SK-N-SH (cell line): ENCODE data around the gene BRD7. TPM values are rescaled to one million over a fixed set of nuclear protein-coding genes. Genes with fewer than 3 reads are reported as not detected.
A peak's percentile ranks its signal among the peaks of the same experiment; 100 is the strongest.

Source experiments
- CTCF ChIA-PET: fragments of 300-600, 350-600 bp; formaldehyde crosslinking; extraction: SDS; loops from one replicate; lab custom pipeline; 2021; lab: Yijun Ruan, JAX
- POLR2A ChIA-PET: fragments of 350-600 bp; sonication (Branson Sonifier 250); formaldehyde crosslinking; extraction: SDS; loops from one replicate; lab custom pipeline; 2020; ENCODE audit warnings: antibody characterized with exemption, inconsistent platforms; lab: Yijun Ruan, JAX
- DNase-seq: peaks from one replicate; pipeline ENCODE4 v3.0.0; 2012
- H2AFZ ChIP-seq: fragments of 200-600 bp; sonication (generic); 2 replicates; pipeline ENCODE4 v1.8.1; 2016; ENCODE audit warnings: antibody characterized with exemption, mild to moderate bottlenecking, low read depth
- H3F3A ChIP-seq: fragments of 200-600 bp; sonication (generic); replicated peaks from 2 replicates; pipeline ENCODE3; 2016; ENCODE audit warnings: antibody characterized with exemption, mild to moderate bottlenecking; ENCODE audit not compliant: insufficient read depth
- H3K27ac ChIP-seq, 2 experiments: fragments of 200-500 bp in 1 of 2; fragments of 200-600 bp in 1 of 2; sonication (Bioruptor generic) in 1 of 2; sonication (generic), shearing (Covaris generic) in 1 of 2; 2 replicates each; pipeline versions ENCODE4 v1.5.1 to v1.6.1; 2014 to 2016; ENCODE audit warnings: low read depth in 2 of 2, inconsistent platforms in 1 of 2, low read length in 1 of 2, mild to moderate bottlenecking in 1 of 2, mixed read lengths in 1 of 2
- H3K27me3 ChIP-seq: fragments of 200-600 bp; sonication (generic), shearing (Covaris generic); 2 replicates; pipeline ENCODE4 v1.6.1; 2016; ENCODE audit warnings: mixed run types; ENCODE audit not compliant: insufficient read depth
- H3K36me3 ChIP-seq, 2 experiments: fragments of 200-500 bp in 1 of 2; fragments of 200-600 bp in 1 of 2; sonication (Bioruptor generic) in 1 of 2; sonication (generic) in 1 of 2; replicated peaks in 1 of 2; 2 replicates each; pipeline versions ENCODE3 to v1.5.1; 2014 to 2016; ENCODE audit warnings: low read length in 1 of 2, mild to moderate bottlenecking in 1 of 2; ENCODE audit not compliant: insufficient read depth in 2 of 2, control insufficient read depth in 1 of 2
- H3K4me1 ChIP-seq, 2 experiments: fragments of 200-500 bp in 1 of 2; fragments of 200-600 bp in 1 of 2; sonication (Bioruptor generic) in 1 of 2; sonication (generic), shearing (Covaris generic) in 1 of 2; 2 replicates each; pipeline versions ENCODE4 v1.5.1 to v1.6.1; 2014 to 2016; ENCODE audit warnings: low read depth in 1 of 2, low read length in 1 of 2, mixed run types in 1 of 2; ENCODE audit not compliant: insufficient read depth in 2 of 2, control insufficient read depth in 1 of 2
- H3K4me2 ChIP-seq: fragments of 200-600 bp; sonication (generic), shearing (Covaris generic); 2 replicates; pipeline ENCODE4 v1.6.1; 2017; ENCODE audit warnings: mixed run types
- H3K4me3 ChIP-seq, 2 experiments: fragments of 200-500 bp in 1 of 2; fragments of 200-600 bp in 1 of 2; sonication (Bioruptor generic) in 1 of 2; sonication (generic), shearing (Covaris generic) in 1 of 2; 2 replicates each; pipeline versions ENCODE4 v1.5.1 to v1.8.1; 2014 to 2016; ENCODE audit warnings: low read depth in 2 of 2, inconsistent platforms in 1 of 2, low read length in 1 of 2, mild to moderate bottlenecking in 1 of 2, mixed read lengths in 1 of 2, moderate library complexity in 1 of 2
- H3K79me2 ChIP-seq: fragments of 200-600 bp; sonication (generic); 2 replicates; pipeline ENCODE4 v1.8.1; 2017; ENCODE audit warnings: mild to moderate bottlenecking; ENCODE audit not compliant: insufficient read depth
- H3K9ac ChIP-seq: fragments of 200-600 bp; sonication (generic); 2 replicates; pipeline ENCODE4 v1.6.1; 2017; ENCODE audit warnings: mixed run types
- H3K9me2 ChIP-seq: fragments of 200-600 bp; sonication (generic); 2 replicates; pipeline ENCODE4 v1.6.1; 2017; ENCODE audit warnings: mixed run types
- H3K9me3 ChIP-seq: fragments of 200-600 bp; sonication (generic); 2 replicates; pipeline ENCODE4 v1.6.1; 2017; ENCODE audit warnings: mixed run types, mild to moderate bottlenecking, moderate library complexity
- H4K20me1 ChIP-seq: fragments of 200-600 bp; sonication (generic); 2 replicates; pipeline ENCODE4 v1.6.1; 2017; ENCODE audit warnings: mild to moderate bottlenecking, mixed run types; ENCODE audit not compliant: insufficient read depth
- CHD2 ChIP-seq: fragments of 150-350 bp; IDR thresholded peaks from 2 replicates; pipeline ENCODE4 v1.6.1; 2018; ENCODE audit warnings: low read length; ENCODE audit not compliant: partially characterized antibody
- EP300 ChIP-seq, 2 experiments: IDR thresholded peaks; 2 replicates each; pipeline versions ENCODE4 v1.4.0 to v1.6.1; 2012; ENCODE audit warnings: borderline replicate concordance in 1 of 2, low read depth in 1 of 2, low read length in 1 of 2
- FOXJ3 ChIP-seq: sonication (generic); formaldehyde crosslinking; IDR thresholded peaks from 2 replicates; pipeline ENCODE4 v1.5.1; 2020; ENCODE audit warnings: mild to moderate bottlenecking, missing genetic modification reagents
- FOXM1 ChIP-seq: IDR thresholded peaks from 2 replicates; pipeline ENCODE4 v1.4.0; 2012; ENCODE audit warnings: low read depth, mild to moderate bottlenecking
- GABPA ChIP-seq: IDR thresholded peaks from 2 replicates; pipeline ENCODE4 v1.4.0; 2012; ENCODE audit warnings: low read depth, mild to moderate bottlenecking
- GATA2 ChIP-seq: sonication (generic); formaldehyde crosslinking; IDR thresholded peaks from 2 replicates; pipeline ENCODE4 v1.5.0; 2020; ENCODE audit warnings: mild to moderate bottlenecking, missing genetic modification reagents
- MEF2A ChIP-seq: IDR thresholded peaks from 2 replicates; pipeline ENCODE4 v1.4.0; 2012; ENCODE audit warnings: low read depth, borderline replicate concordance
- MXI1 ChIP-seq: IDR thresholded peaks from 2 replicates; pipeline ENCODE4 v1.6.1; 2012; ENCODE audit warnings: mild to moderate bottlenecking, low read depth, low read length, improper control_type of control experiment
- NRF1 ChIP-seq: IDR thresholded peaks from 2 replicates; pipeline ENCODE4 v1.6.1; 2012; ENCODE audit warnings: low read depth, mild to moderate bottlenecking, low read length
- RAD21 ChIP-seq: IDR thresholded peaks from 2 replicates; pipeline ENCODE4 v1.6.1; 2012; ENCODE audit warnings: mild to moderate bottlenecking, low read length
- RCOR1 ChIP-seq: fragments of 150-350 bp; IDR thresholded peaks from 2 replicates; pipeline ENCODE4 v1.6.1; 2017; ENCODE audit warnings: antibody characterized with exemption, low read length
- RFX5 ChIP-seq: IDR thresholded peaks from 2 replicates; pipeline ENCODE4 v1.6.1; 2012; ENCODE audit warnings: mild to moderate bottlenecking, improper control_type of control experiment, low read length
- RXRA ChIP-seq: IDR thresholded peaks from 2 replicates; pipeline ENCODE4 v1.4.0; 2012; ENCODE audit warnings: low read depth, mild to moderate bottlenecking, borderline replicate concordance
- SIN3A ChIP-seq: IDR thresholded peaks from 2 replicates; pipeline ENCODE4 v1.6.1; 2012; ENCODE audit warnings: low read depth, mild to moderate bottlenecking, low read length, moderate library complexity, borderline replicate concordance
- SMC3 ChIP-seq: IDR thresholded peaks from 2 replicates; pipeline ENCODE4 v1.6.1; 2012; ENCODE audit warnings: low read depth, low read length, improper control_type of control experiment
- TAF1 ChIP-seq: IDR thresholded peaks from 2 replicates; pipeline ENCODE4 v1.6.1; 2012; ENCODE audit warnings: low read depth, mild to moderate bottlenecking, low read length, moderate library complexity, borderline replicate concordance
- whole genome bisulfite sequencing: methylation state at CpG from one replicate; pipeline ENCODE4 v1.1.6; 2017; ENCODE audit warnings: low lambda C conversion rate; 5-methylcytosine and 5-hydroxymethylcytosine counted together
- polyA plus RNA-seq, 3 experiments: library from polyadenylated mRNA; depleted of rRNA; stranded (reverse); fragments of >200 nt; gene quantifications; 2 replicates each; pipeline ENCODE4 v1.2.3, GENCODE V29; 2012
- TF ChIP-seq, protein P1 (sequence below): fragments of 200-600 bp; sonication (generic); IDR thresholded peaks from 2 replicates; pipeline ENCODE4 v1.6.1; 2017; ENCODE audit warnings: antibody characterized with exemption, mild to moderate bottlenecking, moderate library complexity

BRD7 gene
- polyA plus RNA-seq, 1 of the 3 experiments (the other 2 are of a cell fraction), result 32.9 TPM

DNA sequence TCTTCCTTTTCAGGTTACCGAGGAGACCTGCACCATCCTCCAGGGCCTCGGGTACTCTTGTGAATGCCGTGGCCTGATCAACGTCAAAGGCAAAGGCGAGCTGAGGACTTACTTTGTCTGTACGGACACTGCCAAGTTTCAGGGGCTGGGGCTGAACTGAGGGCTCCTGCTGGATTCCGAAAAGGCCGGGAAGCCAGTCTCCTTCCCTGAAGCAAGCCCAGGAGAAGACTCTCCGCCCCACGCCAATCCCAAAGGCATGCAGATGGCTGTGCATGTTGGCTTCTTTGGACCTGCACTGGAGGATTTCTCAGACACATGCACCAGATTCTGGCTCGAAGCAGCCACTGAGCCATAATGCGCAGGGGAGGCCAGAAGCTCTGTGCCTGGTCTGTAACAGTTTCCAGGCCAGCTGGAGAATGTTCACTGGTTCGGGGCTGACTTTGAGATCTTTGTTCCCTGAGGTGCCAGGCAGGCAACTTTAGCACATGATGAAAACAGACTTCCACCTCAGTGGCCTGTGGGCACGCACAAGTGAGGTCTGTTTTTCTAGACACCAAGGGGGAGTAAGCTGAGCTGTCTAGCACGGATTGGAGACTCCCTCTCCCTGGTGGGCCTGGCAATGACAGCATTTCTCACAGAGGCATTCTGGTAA, 53.3 kb downstream of the BRD7 start:
- peaks cover 0 to 35% of the 10 kb centered on the region in 2 experiments; a peak in 2 of 4 replicates for H3K4me1 ChIP-seq
- H4K20me1 ChIP-seq, result no peaks in the 10 kb centered on the region
- DNase-seq, result peak; percentile 80
- no peaks in the 10 kb centered on the region for H3K27me3 ChIP-seq
- H3K9me2 ChIP-seq, result no peaks in the 10 kb centered on the region
- TF ChIP-seq EP300 (IDR thresholded peaks at IDR 0.05; ENCODE audit: borderline replicate concordance in 1 of 2, low read depth in 1 of 2, low read length in 1 of 2) (peak in 1 of 2 experiments; percentile 60; a peak in 2 of 4 replicates), RAD21 (peak; percentile 50), RCOR1 (peak; percentile 88; the same call in 1 of the 2 replicates), RXRA (no peak), CHD2 (peak; percentile 30), FOXM1 (no peak), FOXJ3 (CRISPR knock-in tag) (0 out of 2 replicates have a peak, but pooled peaks have one; percentile 59), TAF1 (no peak), GATA2 (CRISPR knock-in tag) (0 out of 2 replicates have a peak, but pooled peaks have one; percentile 27), MXI1 (peak; percentile 43; the same call in 1 of the 2 replicates), SMC3 (no peak)
- TF ChIP-seq, protein P1, sequence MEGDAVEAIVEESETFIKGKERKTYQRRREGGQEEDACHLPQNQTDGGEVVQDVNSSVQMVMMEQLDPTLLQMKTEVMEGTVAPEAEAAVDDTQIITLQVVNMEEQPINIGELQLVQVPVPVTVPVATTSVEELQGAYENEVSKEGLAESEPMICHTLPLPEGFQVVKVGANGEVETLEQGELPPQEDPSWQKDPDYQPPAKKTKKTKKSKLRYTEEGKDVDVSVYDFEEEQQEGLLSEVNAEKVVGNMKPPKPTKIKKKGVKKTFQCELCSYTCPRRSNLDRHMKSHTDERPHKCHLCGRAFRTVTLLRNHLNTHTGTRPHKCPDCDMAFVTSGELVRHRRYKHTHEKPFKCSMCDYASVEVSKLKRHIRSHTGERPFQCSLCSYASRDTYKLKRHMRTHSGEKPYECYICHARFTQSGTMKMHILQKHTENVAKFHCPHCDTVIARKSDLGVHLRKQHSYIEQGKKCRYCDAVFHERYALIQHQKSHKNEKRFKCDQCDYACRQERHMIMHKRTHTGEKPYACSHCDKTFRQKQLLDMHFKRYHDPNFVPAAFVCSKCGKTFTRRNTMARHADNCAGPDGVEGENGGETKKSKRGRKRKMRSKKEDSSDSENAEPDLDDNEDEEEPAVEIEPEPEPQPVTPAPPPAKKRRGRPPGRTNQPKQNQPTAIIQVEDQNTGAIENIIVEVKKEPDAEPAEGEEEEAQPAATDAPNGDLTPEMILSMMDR, result no peak
- TF ChIP-seq, all 33 proteins: peak for 7
- H3K9ac ChIP-seq, result no peak overlapping the region
- no peak overlapping the region for H2AFZ ChIP-seq
- H3K27ac ChIP-seq, result peak overlapping the region in 1 of 2 experiments; percentile 93; a peak in 2 of 4 replicates
- ChIA-PET CTCF (interaction anchor here (1.1 to 3.0 kb wide), 11 partner anchors 8 to 291 kb away, joined by 3 to 14 read pairs (median 6); no protein-coding TSS in a partner anchor), POLR2A (interaction anchor here (0.8 to 1.5 kb wide), 5 partner anchors 9 to 69 kb away, joined by 3 read pairs; no protein-coding TSS in a partner anchor)
- peaks cover 56 to 81% of the 10 kb centered on the region in 2 experiments for H3K36me3 ChIP-seq
- 81% methylated on average over 13 of the region's 15 CpGs for WGBS
- H3F3A ChIP-seq, result peaks cover 2% of the 10 kb centered on the region
- H3K79me2 ChIP-seq, result no peaks in the 10 kb centered on the region
- no peak overlapping the region for H3K4me2 ChIP-seq
- H3K4me3 ChIP-seq, result no peak overlapping the region
- no peaks in the 10 kb centered on the region for H3K9me3 ChIP-seq

DNA sequence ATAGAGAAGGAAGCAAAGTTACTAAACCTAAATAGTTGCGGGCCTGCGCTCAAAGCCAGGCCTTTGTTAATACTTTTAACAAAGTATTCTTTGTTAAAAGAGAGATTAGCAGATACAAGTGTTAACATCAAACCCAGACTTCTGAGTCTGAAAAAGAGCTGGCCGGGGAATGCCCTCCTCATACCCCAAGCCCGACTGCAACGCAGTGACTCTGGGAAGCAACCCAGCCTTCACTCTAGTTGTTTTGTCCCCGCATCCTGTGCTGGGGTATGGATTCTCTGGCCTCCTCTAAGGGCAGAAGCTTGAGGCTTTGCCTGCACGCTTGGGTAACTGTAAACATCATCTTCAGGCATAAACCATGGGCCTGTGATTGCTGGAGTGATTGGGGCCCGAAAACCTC, 54.1 kb downstream of the BRD7 start:
- 93% methylated on average over 8 of the region's 8 CpGs for WGBS
- Histone ChIP-seq H3K9me2 (no peaks in the 10 kb centered on the region), H3K36me3 (peaks cover 48 to 73% of the 10 kb centered on the region in 2 experiments), H3K4me1 (peaks cover 0 to 43% of the 10 kb centered on the region in 2 experiments; a peak in 2 of 4 replicates), H3K4me2 (no peak overlapping the region), H3K9me3 (no peaks in the 10 kb centered on the region), H3K9ac (no peak overlapping the region), H3K27me3 (no peaks in the 10 kb centered on the region), H3F3A (peaks cover 2% of the 10 kb centered on the region), H2AFZ (no peak overlapping the region), H3K4me3 (no peak overlapping the region), H3K27ac (peak overlapping the region in 1 of 2 experiments; percentile 93; a peak in 2 of 4 replicates), H4K20me1 (no peaks in the 10 kb centered on the region), H3K79me2 (no peaks in the 10 kb centered on the region)
- no peak for TF ChIP-seq SIN3A
- no peak for TF ChIP-seq GABPA
- no peak for TF ChIP-seq RAD21
- no peak for TF ChIP-seq TAF1
- TF ChIP-seq EP300 (IDR thresholded peaks at IDR 0.05; ENCODE audit: borderline replicate concordance in 1 of 2, low read depth in 1 of 2, low read length in 1 of 2), result no peak
- no peak for TF ChIP-seq MEF2A
- no peak for TF ChIP-seq RFX5
- TF ChIP-seq NRF1, result no peak
- ChIA-PET POLR2A (interaction anchor here (1.5 kb wide), 1 partner anchor 31 kb away, joined by 3 read pairs; no protein-coding TSS in a partner anchor), CTCF (interaction anchor here (0.6 to 3.0 kb wide), 8 partner anchors 9 to 107 kb away, joined by 3 to 14 read pairs (median 4); no protein-coding TSS in a partner anchor)
- peak; percentile 6 for DNase-seq
